CD4-positive, alpha-beta T cell (primary cell): Measurements from ENCODE around the gene PHIP. TPM values are rescaled to one million over a fixed set of nuclear protein-coding genes. Genes with fewer than 3 reads are reported as not detected.
A peak's percentile ranks its signal among the peaks of the same experiment; 100 is the strongest.

Experiments used
- ATAC-seq: fragments of 200-7000 bp; cut with Tn5 transposase; one replicate; pipeline ENCODE4 v1.10.0; 2022; ENCODE audit warnings: mild to moderate bottlenecking; ENCODE audit not compliant: poor library complexity
- CTCF ChIA-PET: fragments of 350-600 bp; sonication (Branson Sonifier 250); formaldehyde crosslinking; loops from one replicate; lab custom pipeline; 2021; ENCODE audit warnings: antibody characterized with exemption, inconsistent platforms; lab: Charles Lee
- POLR2A ChIA-PET: fragments of 350-600 bp; sonication (Branson Sonifier 250); formaldehyde crosslinking; loops from one replicate; lab custom pipeline; 2021; ENCODE audit warnings: antibody characterized with exemption, inconsistent platforms; lab: Charles Lee
- DNase-seq, 14 experiments: peaks; one replicate each; pipeline ENCODE4 v3.0.0-alpha.2; 2013 to 2020; ENCODE audit warnings: mixed read lengths in 2 of 14
- H3K27ac ChIP-seq, 2 donors: one replicate each; pipeline versions ENCODE4 v1.5.1 to v1.7.0; 2013; ENCODE audit warnings: low read length in 2 of 2, low read depth in 1 of 2, mild to moderate bottlenecking in 1 of 2
- H3K27me3 ChIP-seq, 2 experiments: 1 replicate in 1 of 2; 2 replicates in 1 of 2; pipeline versions ENCODE4 v1.6.1 to v1.7.0; 2013; ENCODE audit warnings: low read length in 2 of 2, control low read depth in 1 of 2, mild to moderate bottlenecking in 1 of 2, moderate library complexity in 1 of 2; ENCODE audit not compliant: insufficient read depth in 2 of 2, control insufficient read depth in 1 of 2
- H3K36me3 ChIP-seq: one replicate; pipeline ENCODE4 v1.6.1; 2013; ENCODE audit warnings: low read length, control low read depth; ENCODE audit not compliant: insufficient read depth
- H3K4me1 ChIP-seq: one replicate; pipeline ENCODE4 v1.6.1; 2013; ENCODE audit warnings: low read length, control low read depth; ENCODE audit not compliant: insufficient read depth
- H3K4me3 ChIP-seq: one replicate; pipeline ENCODE4 v1.5.1; 2013; ENCODE audit warnings: mild to moderate bottlenecking, low read length, moderate library complexity
- H3K9me3 ChIP-seq, 2 experiments: 1 replicate in 1 of 2; 2 replicates in 1 of 2; pipeline versions ENCODE4 v1.6.1 to v1.7.0; 2013; ENCODE audit warnings: low read length in 2 of 2, mild to moderate bottlenecking in 2 of 2, control low read depth in 1 of 2, moderate library complexity in 1 of 2; ENCODE audit not compliant: control insufficient read depth in 1 of 2, insufficient read depth in 1 of 2
- H3K27ac Mint-ChIP-seq: one replicate; pipeline ENCODE4 v1.8.0; 2020; ENCODE audit warnings: mixed read lengths
- H3K27me3 Mint-ChIP-seq: one replicate; pipeline ENCODE4 v1.8.0; 2021; ENCODE audit warnings: mixed read lengths
- H3K36me3 Mint-ChIP-seq: one replicate; pipeline ENCODE4 v1.8.0; 2021; ENCODE audit warnings: low read depth, mixed read lengths
- H3K4me1 Mint-ChIP-seq: one replicate; pipeline ENCODE4 v1.8.0; 2021; ENCODE audit warnings: low read depth, mixed read lengths
- H3K4me3 Mint-ChIP-seq: one replicate; pipeline ENCODE4 v1.8.0; 2020; ENCODE audit warnings: mild to moderate bottlenecking, mixed read lengths
- H3K9me3 Mint-ChIP-seq: one replicate; pipeline ENCODE4 v1.8.0; 2020; ENCODE audit warnings: mixed read lengths
- intact Hi-C, 2 experiments: fragments of 100-400 bp; cut with DNase I in 1 of 2; cut with micrococcal nuclease in 1 of 2; formaldehyde crosslinking; loops; one replicate each; pipeline versions ENCODE4 v1.15.1 to v1.9.0; 2023 to 2025; cut with DNase I, micrococcal nuclease
- total RNA-seq, 174 experiments: library from RNA in 2 of 174; stranded (reverse) in 2 of 174; gene quantifications; one replicate each; pipeline ENCODE4 v1.2.3 and lab custom pipeline; 2021 to 2026
- TF ChIP-seq, protein P1 (sequence below): fragments of 200-600 bp; IDR thresholded peaks from one replicate; pipeline ENCODE4 v1.8.0; 2022; ENCODE audit warnings: antibody characterized with exemption, mild to moderate bottlenecking

Gene PHIP
- total RNA-seq, 2 experiments from 2014 or later: 35.7 to 36.9 TPM

DNA sequence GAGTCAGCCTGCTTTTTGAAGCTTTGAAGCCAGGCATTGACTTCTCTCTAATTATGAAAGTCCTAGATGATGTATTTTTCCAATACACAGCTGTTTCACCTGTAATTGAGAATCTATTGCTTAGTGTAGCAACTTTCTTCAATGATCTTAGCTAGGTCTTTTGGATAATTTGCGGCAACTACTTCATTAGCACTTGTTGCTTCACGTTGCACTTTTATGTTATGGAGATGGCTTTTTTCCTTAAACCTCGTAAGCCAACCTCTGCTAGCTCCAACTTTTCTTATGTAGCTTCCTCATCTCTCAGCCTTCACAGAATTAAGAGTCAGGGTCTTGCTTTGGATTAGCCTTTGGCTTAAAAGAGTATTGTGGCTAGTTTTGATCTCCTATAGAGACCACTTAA, 44.8 kb downstream of the PHIP start:
- Mint-ChIP-seq H3K27ac (no peak overlapping the region), H3K9me3 (no peaks in the 10 kb centered on the region), H3K4me1 (peaks cover 72% of the 10 kb centered on the region), H3K4me3 (no peak overlapping the region), H3K27me3 (no peaks in the 10 kb centered on the region), H3K36me3 (peaks cover 84% of the 10 kb centered on the region)
- ChIA-PET POLR2A (no interaction called here), CTCF (no interaction called here)
- H3K27me3 ChIP-seq: no peaks in the 10 kb centered on the region
- TF ChIP-seq, protein P1, sequence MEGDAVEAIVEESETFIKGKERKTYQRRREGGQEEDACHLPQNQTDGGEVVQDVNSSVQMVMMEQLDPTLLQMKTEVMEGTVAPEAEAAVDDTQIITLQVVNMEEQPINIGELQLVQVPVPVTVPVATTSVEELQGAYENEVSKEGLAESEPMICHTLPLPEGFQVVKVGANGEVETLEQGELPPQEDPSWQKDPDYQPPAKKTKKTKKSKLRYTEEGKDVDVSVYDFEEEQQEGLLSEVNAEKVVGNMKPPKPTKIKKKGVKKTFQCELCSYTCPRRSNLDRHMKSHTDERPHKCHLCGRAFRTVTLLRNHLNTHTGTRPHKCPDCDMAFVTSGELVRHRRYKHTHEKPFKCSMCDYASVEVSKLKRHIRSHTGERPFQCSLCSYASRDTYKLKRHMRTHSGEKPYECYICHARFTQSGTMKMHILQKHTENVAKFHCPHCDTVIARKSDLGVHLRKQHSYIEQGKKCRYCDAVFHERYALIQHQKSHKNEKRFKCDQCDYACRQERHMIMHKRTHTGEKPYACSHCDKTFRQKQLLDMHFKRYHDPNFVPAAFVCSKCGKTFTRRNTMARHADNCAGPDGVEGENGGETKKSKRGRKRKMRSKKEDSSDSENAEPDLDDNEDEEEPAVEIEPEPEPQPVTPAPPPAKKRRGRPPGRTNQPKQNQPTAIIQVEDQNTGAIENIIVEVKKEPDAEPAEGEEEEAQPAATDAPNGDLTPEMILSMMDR: no peak
- no peak overlapping the region for H3K4me3 ChIP-seq
- intact Hi-C loops: no loop called here
- DNase-seq: no peak
- H3K36me3 ChIP-seq: peaks cover 31% of the 10 kb centered on the region
- no peak overlapping the region for H3K27ac ChIP-seq
- no peak for ATAC-seq
- no peaks in the 10 kb centered on the region for H3K9me3 ChIP-seq
- no peaks in the 10 kb centered on the region for H3K4me1 ChIP-seq

GRCh38 chr6:79031821-79032590, 46.0 kb downstream of the PHIP start:
- POLR2A ChIA-PET: no interaction called here

DNA sequence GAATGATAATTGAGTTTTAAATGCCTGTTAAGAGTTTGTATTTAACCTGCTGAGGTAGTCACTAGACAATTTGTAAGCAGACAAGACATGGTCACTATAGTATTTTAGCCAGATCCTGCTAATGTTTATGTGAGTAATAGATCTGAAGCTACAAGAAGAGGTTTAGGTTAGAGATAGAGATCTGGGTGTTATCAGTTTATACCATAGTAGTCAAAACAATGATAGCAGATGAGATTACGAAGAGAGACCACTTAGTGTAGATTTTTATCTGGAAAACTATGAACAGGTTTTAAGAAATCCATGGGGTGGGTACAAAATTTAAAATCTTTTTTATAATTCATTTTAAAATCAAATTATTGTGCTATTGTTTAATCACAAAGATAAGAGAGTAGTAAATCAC, 47.5 kb downstream of the PHIP start:
- Histone ChIP-seq H3K27ac (no peak overlapping the region), H3K9me3 (no peaks in the 10 kb centered on the region), H3K4me3 (no peak overlapping the region), H3K4me1 (no peaks in the 10 kb centered on the region), H3K36me3 (peaks cover 26% of the 10 kb centered on the region), H3K27me3 (no peaks in the 10 kb centered on the region)
- ChIA-PET CTCF (interaction anchor here (1.2 kb wide), 1 partner anchor 9 kb away, joined by 3 read pairs; no protein-coding TSS in a partner anchor), POLR2A (no interaction called here)
- DNase-seq (no peak), ATAC-seq (no peak)
- intact Hi-C loops: no loop called here
- Mint-ChIP-seq H3K4me1 (peaks cover 58% of the 10 kb centered on the region), H3K4me3 (no peak overlapping the region), H3K36me3 (peaks cover 80% of the 10 kb centered on the region), H3K27ac (peak overlapping the region; percentile 3), H3K9me3 (no peaks in the 10 kb centered on the region), H3K27me3 (no peaks in the 10 kb centered on the region)
- TF ChIP-seq, protein P1: no peak

More at GRCh38 chr6:79031821-79032590, 46.0 kb downstream of the PHIP start:
- TF ChIP-seq, protein P1: no peak
- H3K4me3 Mint-ChIP-seq: no peak overlapping the region
- intact Hi-C loops: no loop called here
- no peaks in the 10 kb centered on the region for H3K9me3 Mint-ChIP-seq
- H3K4me1 Mint-ChIP-seq: peaks cover 64% of the 10 kb centered on the region
- Histone ChIP-seq H3K27me3 (no peaks in the 10 kb centered on the region), H3K9me3 (no peaks in the 10 kb centered on the region), H3K4me3 (no peak overlapping the region), H3K27ac (no peak overlapping the region), H3K36me3 (peaks cover 22% of the 10 kb centered on the region), H3K4me1 (no peaks in the 10 kb centered on the region)
- CTCF ChIA-PET: no interaction called here
- no peak for ATAC-seq
- H3K27ac Mint-ChIP-seq: no peak overlapping the region
- H3K27me3 Mint-ChIP-seq: no peaks in the 10 kb centered on the region
- no peak for DNase-seq
- peaks cover 82% of the 10 kb centered on the region for H3K36me3 Mint-ChIP-seq
